Measurements from ENCODE around the gene BARHL2. TPM values are rescaled to one million over a fixed set of nuclear protein-coding genes. Genes with fewer than 3 reads are reported as not detected.

The BARHL2 gene
- total and polyA plus RNA-seq, 11 donors, result not detected

DNA sequence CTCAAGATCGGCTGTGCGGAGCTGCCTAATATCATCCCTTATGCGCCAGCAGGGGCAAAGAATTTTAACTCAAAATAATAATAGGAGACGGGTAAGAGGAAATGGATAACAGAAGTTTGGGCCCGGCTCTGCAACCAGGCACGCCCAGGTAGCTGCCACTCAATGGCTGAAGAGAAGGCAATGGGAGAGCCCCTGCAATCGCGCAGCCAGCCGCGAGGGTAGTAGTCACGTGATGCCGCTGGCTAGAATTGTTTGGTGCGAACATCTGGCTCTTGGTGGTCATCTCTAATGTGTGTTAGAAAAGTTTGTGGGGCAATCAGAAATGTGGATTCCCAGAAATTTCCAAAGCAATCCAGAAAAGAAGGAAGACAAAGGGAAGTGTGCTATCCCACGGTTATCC, 12.3 kb downstream of the BARHL2 start:
- DNase-seq, result no peak
- intact Hi-C loops (cut with DNase I), result no loop called here
- no peak for ATAC-seq
- Histone ChIP-seq H3K9me3 (no peaks in the 10 kb centered on the region), H3K4me1 (peaks cover 0 to 17% (median 9%) of the 10 kb centered on the region in 12 donors), H3K4me3 (no peak overlapping the region), H3K36me3 (no peaks in the 10 kb centered on the region), H3K27me3 (peaks cover 37 to 99% (median 74%) of the 10 kb centered on the region in 9 donors), H3K27ac (no peak overlapping the region)
- WGBS, 4 donors, result 7 to 13% (median 12%) methylated on average over 14 of the region's 14 CpGs
- TF ChIP-seq POLR2A (IDR thresholded peaks at IDR 0.05), result no peak
- TF ChIP-seq, protein P1, sequence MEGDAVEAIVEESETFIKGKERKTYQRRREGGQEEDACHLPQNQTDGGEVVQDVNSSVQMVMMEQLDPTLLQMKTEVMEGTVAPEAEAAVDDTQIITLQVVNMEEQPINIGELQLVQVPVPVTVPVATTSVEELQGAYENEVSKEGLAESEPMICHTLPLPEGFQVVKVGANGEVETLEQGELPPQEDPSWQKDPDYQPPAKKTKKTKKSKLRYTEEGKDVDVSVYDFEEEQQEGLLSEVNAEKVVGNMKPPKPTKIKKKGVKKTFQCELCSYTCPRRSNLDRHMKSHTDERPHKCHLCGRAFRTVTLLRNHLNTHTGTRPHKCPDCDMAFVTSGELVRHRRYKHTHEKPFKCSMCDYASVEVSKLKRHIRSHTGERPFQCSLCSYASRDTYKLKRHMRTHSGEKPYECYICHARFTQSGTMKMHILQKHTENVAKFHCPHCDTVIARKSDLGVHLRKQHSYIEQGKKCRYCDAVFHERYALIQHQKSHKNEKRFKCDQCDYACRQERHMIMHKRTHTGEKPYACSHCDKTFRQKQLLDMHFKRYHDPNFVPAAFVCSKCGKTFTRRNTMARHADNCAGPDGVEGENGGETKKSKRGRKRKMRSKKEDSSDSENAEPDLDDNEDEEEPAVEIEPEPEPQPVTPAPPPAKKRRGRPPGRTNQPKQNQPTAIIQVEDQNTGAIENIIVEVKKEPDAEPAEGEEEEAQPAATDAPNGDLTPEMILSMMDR (IDR thresholded peaks at IDR 0.05), result no peak

- TF ChIP-seq, protein P1 (IDR thresholded peaks at IDR 0.05), result no peak
- no peak for TF ChIP-seq POLR2A (IDR thresholded peaks at IDR 0.05)
- Histone ChIP-seq H3K36me3 (no peaks in the 10 kb centered on the region), H3K27me3 (peaks cover 0 to 63% (median under 1%) of the 10 kb centered on the region in 9 donors), H3K27ac (no peak overlapping the region), H3K4me1 (no peaks in the 10 kb centered on the region), H3K4me3 (no peak overlapping the region), H3K9me3 (no peaks in the 10 kb centered on the region)
- intact Hi-C loops (cut with DNase I), result no loop called here
- DNase-seq (no peak), ATAC-seq (no peak)
- WGBS, 4 donors, result 60 to 72% (median 67%) methylated on average over 3 of the region's 3 CpGs
Measured at GRCh38 chr1:90694846-90695245, 22.3 kb downstream of the BARHL2 start.

GRCh38 chr1:90687747-90688146, 29.4 kb downstream of the BARHL2 start:
- H3K4me3 ChIP-seq, result no peak overlapping the region
- no peak for DNase-seq
- no peak overlapping the region for H3K27ac ChIP-seq
- peaks cover 0 to 29% (median 11%) of the 10 kb centered on the region in 9 donors for H3K27me3 ChIP-seq
- no peaks in the 10 kb centered on the region for H3K36me3 ChIP-seq
- no peak for ATAC-seq
- intact Hi-C loops (cut with DNase I), result no loop called here
- H3K9me3 ChIP-seq, result no peaks in the 10 kb centered on the region
- no peak for TF ChIP-seq POLR2A (IDR thresholded peaks at IDR 0.05)
- TF ChIP-seq, protein P1 (IDR thresholded peaks at IDR 0.05), result no peak
- H3K4me1 ChIP-seq, result no peaks in the 10 kb centered on the region
- WGBS, 4 donors, result 83 to 92% (median 91%) methylated on average over 3 of the region's 3 CpGs

GRCh38 chr1:90675161-90675847, 41.8 kb downstream of the BARHL2 start:
- H3K9me3 ChIP-seq, result peaks cover 0 to 24% (median 10%) of the 10 kb centered on the region in 12 donors

More at GRCh38 chr1:90675161-90675847, 41.8 kb downstream of the BARHL2 start:
- Histone ChIP-seq H3K36me3 (no peaks in the 10 kb centered on the region), H3K27ac (no peak overlapping the region), H3K4me1 (no peaks in the 10 kb centered on the region), H3K27me3 (peaks cover 0 to 26% (median 0%) of the 10 kb centered on the region in 9 donors), H3K4me3 (no peak overlapping the region)
- TF ChIP-seq, protein P1 (IDR thresholded peaks at IDR 0.05), result no peak
- no peak for TF ChIP-seq POLR2A (IDR thresholded peaks at IDR 0.05)
- 86 to 91% (median 88%) methylated on average over 1 of the region's 1 CpG for WGBS, 4 donors
- intact Hi-C loops (cut with DNase I), result no loop called here
- ATAC-seq (no peak), DNase-seq (no peak)

Measured in heart left ventricle (tissue), 16 donors.